ENCODE data around the gene NYAP2.

The NYAP2 gene

DNA sequence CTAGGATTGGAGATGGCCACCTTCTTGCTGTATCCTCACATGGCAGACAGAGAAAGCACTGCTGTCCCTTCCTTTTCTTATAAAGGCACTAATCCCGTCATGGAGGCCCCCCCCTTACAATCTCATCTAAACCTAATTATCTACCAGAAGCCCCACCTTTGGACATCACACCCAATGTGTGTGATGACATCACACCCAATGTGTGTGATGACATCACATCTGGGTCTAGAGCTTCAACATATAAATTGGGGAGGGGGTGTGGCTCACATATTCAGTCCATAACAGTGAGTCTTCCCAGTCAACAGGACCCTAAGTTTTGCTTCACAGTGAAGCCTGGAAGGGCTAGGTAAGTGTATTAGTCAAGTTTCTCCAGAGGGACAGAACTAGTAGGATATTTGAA lies 213.1 kb downstream of the NYAP2 start:
- no peak for TF ChIP-seq CTCF (conservative IDR thresholded peaks at IDR 0.05)

GRCh38 chr2:225614915-225615314 lies 215.4 kb downstream of the NYAP2 start:
- H3K27ac ChIP-seq, result no peak overlapping the region
- TF ChIP-seq CTCF (conservative IDR thresholded peaks at IDR 0.05), result no peak

More for the DNA sequence above, 213.1 kb downstream of the NYAP2 start:
- H3K27ac ChIP-seq, result no peak overlapping the region

DNA sequence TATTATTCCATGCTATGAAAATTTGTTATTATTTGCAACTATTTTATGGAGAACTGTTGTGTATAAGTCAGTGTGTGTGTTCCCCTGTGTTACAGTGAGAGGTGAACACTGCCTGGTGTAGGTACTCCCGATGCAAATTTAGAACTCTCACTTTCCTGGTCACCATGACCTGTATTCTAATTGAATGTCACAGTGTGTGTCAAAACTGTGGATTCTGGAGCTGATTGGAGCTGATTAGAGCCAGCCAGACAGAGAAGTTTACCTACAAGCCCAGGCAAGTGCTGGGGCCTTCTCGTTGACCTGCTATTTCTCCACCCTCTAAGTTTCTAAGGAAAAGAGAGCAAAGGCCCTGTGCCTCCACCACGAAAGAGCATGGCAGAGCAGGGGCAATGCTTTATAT lies 216.0 kb downstream of the NYAP2 start:
- no peak overlapping the region for H3K27ac ChIP-seq
- no peak for TF ChIP-seq CTCF (conservative IDR thresholded peaks at IDR 0.05)

DNA sequence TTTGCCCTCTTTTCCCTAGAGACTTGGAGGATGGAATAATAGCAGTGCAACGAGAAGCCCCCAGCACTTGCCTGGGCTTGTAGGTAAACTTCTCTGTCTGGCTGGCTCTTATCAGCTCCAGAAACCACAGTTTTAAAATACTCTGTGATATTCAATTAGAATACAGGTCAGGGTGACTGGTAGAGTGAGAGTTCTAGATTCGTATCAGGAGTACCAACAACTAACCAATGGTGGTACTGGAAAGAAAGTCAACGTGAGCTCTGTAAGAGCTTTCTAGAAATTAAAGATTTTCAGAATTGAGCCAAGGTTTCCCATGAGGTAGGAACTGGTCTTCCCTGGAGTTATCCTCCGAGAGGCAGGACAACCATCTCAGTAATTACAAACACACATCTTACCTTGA lies 216.9 kb downstream of the NYAP2 start:
- no peak for TF ChIP-seq CTCF (conservative IDR thresholded peaks at IDR 0.05)

DNA sequence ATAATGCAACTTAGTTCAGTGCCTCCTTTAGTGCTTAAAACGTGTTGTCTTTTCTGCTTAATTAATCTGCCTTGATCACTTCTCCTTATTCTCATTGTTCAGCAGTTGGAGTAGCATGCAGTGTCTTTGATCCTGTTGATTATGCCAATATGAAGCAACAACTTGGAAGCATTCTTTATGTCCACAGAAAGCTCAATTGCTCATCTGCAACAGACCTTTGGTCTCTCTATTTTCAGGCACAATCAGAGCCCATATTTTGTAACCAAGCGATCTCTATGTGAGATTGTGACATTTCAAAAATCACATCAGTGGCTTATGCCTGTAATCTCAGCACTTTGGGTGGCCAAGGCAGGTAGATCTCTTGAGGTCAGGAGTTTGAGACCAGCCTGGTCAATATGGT lies 217.3 kb downstream of the NYAP2 start:
- H3K27ac ChIP-seq, result no peak overlapping the region
- TF ChIP-seq CTCF (conservative IDR thresholded peaks at IDR 0.05), result no peak

More for the DNA sequence above, 216.9 kb downstream of the NYAP2 start:
- no peak overlapping the region for H3K27ac ChIP-seq

GRCh38 chr2:225620227-225620626 lies 220.7 kb downstream of the NYAP2 start:
- no peak for TF ChIP-seq CTCF (conservative IDR thresholded peaks at IDR 0.05)
- H3K27ac ChIP-seq, result no peak overlapping the region

DNA sequence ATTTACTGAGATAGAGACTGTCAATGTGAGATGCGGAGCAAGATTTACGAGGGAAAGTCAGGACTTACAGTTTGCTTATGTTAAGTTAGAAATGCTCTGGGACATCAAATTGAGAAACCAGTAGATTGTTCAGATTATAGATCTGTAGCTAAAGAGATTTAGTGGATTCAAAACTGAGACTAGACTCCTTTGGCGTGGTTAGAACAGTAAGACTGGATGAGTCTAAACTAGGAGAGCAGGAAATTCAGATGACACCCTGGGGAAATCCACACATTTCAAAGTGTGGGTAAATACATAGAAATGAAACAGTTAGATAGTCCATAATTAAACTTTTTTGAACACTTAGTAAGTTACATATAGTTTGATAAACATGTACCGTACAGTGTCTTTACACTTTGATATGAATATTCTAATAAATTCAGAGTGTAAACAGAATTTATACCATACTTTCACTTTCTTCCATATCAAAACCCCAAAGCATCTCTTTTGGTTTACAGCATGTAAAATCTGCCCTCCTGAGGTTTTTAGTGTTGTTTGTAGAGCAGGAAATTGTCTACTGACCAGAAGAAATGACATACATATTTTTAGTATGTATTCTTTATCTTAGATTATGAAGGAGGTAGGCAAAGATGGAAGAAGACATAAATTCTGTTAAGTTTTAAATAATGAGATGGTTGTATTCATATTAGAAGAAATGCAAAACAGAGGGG lies 231.5 kb downstream of the NYAP2 start:
- H3K27ac ChIP-seq, result no peak overlapping the region
- TF ChIP-seq CTCF (conservative IDR thresholded peaks at IDR 0.05), result no peak

All from VCaP (cell line).